IPS-20b (cell line): ENCODE data around the gene TBC1D14.

Experiments
- H3K27ac ChIP-seq: one replicate; pipeline ENCODE4 v1.5.1; 2013; ENCODE audit warnings: low read length
- H3K27me3 ChIP-seq: 2 replicates; pipeline ENCODE4 v1.6.1; 2013; ENCODE audit warnings: mild to moderate bottlenecking, low read length, inconsistent platforms; ENCODE audit not compliant: insufficient read depth
- H3K36me3 ChIP-seq: 2 replicates; pipeline ENCODE4 v1.6.1; 2013; ENCODE audit warnings: low read depth, mild to moderate bottlenecking, inconsistent platforms, low read length, moderate library complexity; ENCODE audit not compliant: insufficient read depth
- H3K4me1 ChIP-seq: 2 replicates; pipeline ENCODE4 v1.6.1; 2013; ENCODE audit warnings: mild to moderate bottlenecking, control low read depth, inconsistent platforms, low read length, moderate library complexity; ENCODE audit not compliant: insufficient read depth
- H3K4me3 ChIP-seq: 2 replicates; pipeline ENCODE4 v1.5.1; 2013; ENCODE audit warnings: mild to moderate bottlenecking, low read length, inconsistent platforms
- H3K9ac ChIP-seq: 2 replicates; pipeline ENCODE4 v1.6.1; 2013; ENCODE audit warnings: low read depth, mild to moderate bottlenecking, inconsistent platforms, low read length, moderate library complexity
- H3K9me3 ChIP-seq: 2 replicates; pipeline ENCODE4 v1.6.1; 2013; ENCODE audit warnings: mild to moderate bottlenecking, low read depth, low read length, inconsistent platforms; ENCODE audit not compliant: insufficient read depth

TBC1D14 gene, protein sequence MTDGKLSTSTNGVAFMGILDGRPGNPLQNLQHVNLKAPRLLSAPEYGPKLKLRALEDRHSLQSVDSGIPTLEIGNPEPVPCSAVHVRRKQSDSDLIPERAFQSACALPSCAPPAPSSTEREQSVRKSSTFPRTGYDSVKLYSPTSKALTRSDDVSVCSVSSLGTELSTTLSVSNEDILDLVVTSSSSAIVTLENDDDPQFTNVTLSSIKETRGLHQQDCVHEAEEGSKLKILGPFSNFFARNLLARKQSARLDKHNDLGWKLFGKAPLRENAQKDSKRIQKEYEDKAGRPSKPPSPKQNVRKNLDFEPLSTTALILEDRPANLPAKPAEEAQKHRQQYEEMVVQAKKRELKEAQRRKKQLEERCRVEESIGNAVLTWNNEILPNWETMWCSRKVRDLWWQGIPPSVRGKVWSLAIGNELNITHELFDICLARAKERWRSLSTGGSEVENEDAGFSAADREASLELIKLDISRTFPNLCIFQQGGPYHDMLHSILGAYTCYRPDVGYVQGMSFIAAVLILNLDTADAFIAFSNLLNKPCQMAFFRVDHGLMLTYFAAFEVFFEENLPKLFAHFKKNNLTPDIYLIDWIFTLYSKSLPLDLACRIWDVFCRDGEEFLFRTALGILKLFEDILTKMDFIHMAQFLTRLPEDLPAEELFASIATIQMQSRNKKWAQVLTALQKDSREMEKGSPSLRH

GRCh38 chr4:6909113-6909969 lies at the start of gene TBC1D14:
Gene TBC1D14, plus strand, starts transcription at chr4:6909826. Its CDS starts 13,564 bp downstream, at chr4:6923390.
- Histone ChIP-seq H3K27ac (peak within 1 kb of the TSS; percentile 57), H3K9me3 (no peaks in the 10 kb centered on the region), H3K27me3 (peaks cover 38% of the 10 kb centered on the region), H3K36me3 (no peaks in the 10 kb centered on the region), H3K4me3 (peak within 1 kb of the TSS; percentile 73), H3K4me1 (peaks cover 12% of the 10 kb centered on the region; the same call in 1 of the 2 replicates), H3K9ac (peak within 1 kb of the TSS; percentile 85)

- no peaks in the 10 kb centered on the region for H3K4me1 ChIP-seq
- peaks cover 60% of the 10 kb centered on the region for H3K36me3 ChIP-seq
- no peak overlapping the region for H3K9ac ChIP-seq
- H3K4me3 ChIP-seq: no peak overlapping the region
- no peak overlapping the region for H3K27ac ChIP-seq
- H3K9me3 ChIP-seq: no peaks in the 10 kb centered on the region
- H3K27me3 ChIP-seq: no peaks in the 10 kb centered on the region
Observed at GRCh38 chr4:6868386-6868785, 41.2 kb upstream of the TBC1D14 start.

DNA sequence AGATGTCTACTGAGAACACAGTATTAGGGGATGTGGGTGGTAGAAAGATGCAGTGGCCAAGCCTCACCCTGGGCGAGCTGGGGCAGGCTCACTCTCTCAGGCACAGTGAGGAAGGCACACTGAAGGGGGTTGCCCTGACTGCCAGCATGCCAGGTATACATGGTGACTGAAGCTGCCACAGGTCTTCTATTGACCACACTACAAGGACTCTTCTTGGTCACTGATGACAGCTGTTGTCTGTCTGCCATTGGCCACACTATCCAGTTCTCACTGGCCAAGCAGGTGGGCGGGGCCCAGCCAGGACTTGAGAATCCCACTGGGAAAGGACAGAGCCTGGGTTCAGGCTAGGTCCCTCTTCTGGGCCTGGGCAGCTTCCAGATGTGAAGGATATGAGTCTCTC lies 39.7 kb upstream of the TBC1D14 start:
- Histone ChIP-seq H3K27ac (no peak overlapping the region), H3K9ac (no peak overlapping the region), H3K36me3 (peaks cover 62% of the 10 kb centered on the region), H3K9me3 (no peaks in the 10 kb centered on the region), H3K4me1 (no peaks in the 10 kb centered on the region), H3K27me3 (no peaks in the 10 kb centered on the region), H3K4me3 (no peak overlapping the region)

GRCh38 chr4:6873291-6873690 lies 36.3 kb upstream of the TBC1D14 start:
- Histone ChIP-seq H3K27ac (no peak overlapping the region), H3K36me3 (peaks cover 64% of the 10 kb centered on the region)

GRCh38 chr4:6873792-6874461 lies 35.7 kb upstream of the TBC1D14 start:
- Histone ChIP-seq H3K4me1 (no peaks in the 10 kb centered on the region), H3K36me3 (peaks cover 70% of the 10 kb centered on the region), H3K4me3 (no peak overlapping the region), H3K9ac (no peak overlapping the region), H3K27ac (no peak overlapping the region), H3K9me3 (no peaks in the 10 kb centered on the region), H3K27me3 (no peaks in the 10 kb centered on the region)

More at GRCh38 chr4:6873291-6873690, 36.3 kb upstream of the TBC1D14 start:
- no peak overlapping the region for H3K9ac ChIP-seq
- H3K9me3 ChIP-seq: no peaks in the 10 kb centered on the region
- H3K27me3 ChIP-seq: no peaks in the 10 kb centered on the region
- no peak overlapping the region for H3K4me3 ChIP-seq
- no peaks in the 10 kb centered on the region for H3K4me1 ChIP-seq

- no peak overlapping the region for H3K9ac ChIP-seq
- H3K36me3 ChIP-seq: peaks cover 78% of the 10 kb centered on the region
- H3K4me1 ChIP-seq: no peaks in the 10 kb centered on the region
- no peaks in the 10 kb centered on the region for H3K27me3 ChIP-seq
- no peaks in the 10 kb centered on the region for H3K9me3 ChIP-seq
- H3K4me3 ChIP-seq: no peak overlapping the region
- H3K27ac ChIP-seq: no peak overlapping the region
Observed at GRCh38 chr4:6874981-6875380, 34.6 kb upstream of the TBC1D14 start.

DNA sequence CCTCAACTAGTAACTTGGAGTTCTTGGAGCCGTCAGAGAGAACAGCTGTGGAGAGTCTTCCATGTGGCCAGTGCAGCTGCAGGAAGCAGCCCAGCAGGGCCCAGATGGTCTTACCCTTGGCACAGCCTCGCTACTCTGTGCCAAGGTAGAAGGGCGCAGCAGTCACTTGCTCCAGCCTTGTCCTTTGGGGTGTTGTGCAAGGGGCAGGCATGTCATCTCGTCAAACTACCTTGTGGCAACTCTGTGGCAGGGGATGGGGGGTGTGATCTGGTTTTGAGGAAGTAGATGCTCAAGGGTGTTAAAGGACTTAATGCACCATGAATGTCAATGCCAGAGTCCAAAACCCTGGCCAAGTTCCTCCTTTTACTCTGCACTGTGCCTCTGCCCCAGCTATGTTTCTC lies 34.2 kb upstream of the TBC1D14 start:
- Histone ChIP-seq H3K9ac (no peak overlapping the region), H3K9me3 (no peaks in the 10 kb centered on the region), H3K4me1 (no peaks in the 10 kb centered on the region), H3K27ac (no peak overlapping the region), H3K4me3 (no peak overlapping the region), H3K27me3 (no peaks in the 10 kb centered on the region), H3K36me3 (peaks cover 81% of the 10 kb centered on the region)

- Histone ChIP-seq H3K9me3 (no peaks in the 10 kb centered on the region), H3K27ac (no peak overlapping the region), H3K36me3 (peaks cover 89% of the 10 kb centered on the region), H3K27me3 (no peaks in the 10 kb centered on the region), H3K4me1 (no peaks in the 10 kb centered on the region), H3K4me3 (no peak overlapping the region), H3K9ac (no peak overlapping the region)
Observed at GRCh38 chr4:6876440-6876839, 33.2 kb upstream of the TBC1D14 start.

GRCh38 chr4:6877067-6877466 lies 32.6 kb upstream of the TBC1D14 start:
- H3K27ac ChIP-seq: no peak overlapping the region
- no peaks in the 10 kb centered on the region for H3K4me1 ChIP-seq
- H3K9me3 ChIP-seq: no peaks in the 10 kb centered on the region
- peaks cover 89% of the 10 kb centered on the region for H3K36me3 ChIP-seq
- no peak overlapping the region for H3K9ac ChIP-seq
- no peaks in the 10 kb centered on the region for H3K27me3 ChIP-seq
- no peak overlapping the region for H3K4me3 ChIP-seq

DNA sequence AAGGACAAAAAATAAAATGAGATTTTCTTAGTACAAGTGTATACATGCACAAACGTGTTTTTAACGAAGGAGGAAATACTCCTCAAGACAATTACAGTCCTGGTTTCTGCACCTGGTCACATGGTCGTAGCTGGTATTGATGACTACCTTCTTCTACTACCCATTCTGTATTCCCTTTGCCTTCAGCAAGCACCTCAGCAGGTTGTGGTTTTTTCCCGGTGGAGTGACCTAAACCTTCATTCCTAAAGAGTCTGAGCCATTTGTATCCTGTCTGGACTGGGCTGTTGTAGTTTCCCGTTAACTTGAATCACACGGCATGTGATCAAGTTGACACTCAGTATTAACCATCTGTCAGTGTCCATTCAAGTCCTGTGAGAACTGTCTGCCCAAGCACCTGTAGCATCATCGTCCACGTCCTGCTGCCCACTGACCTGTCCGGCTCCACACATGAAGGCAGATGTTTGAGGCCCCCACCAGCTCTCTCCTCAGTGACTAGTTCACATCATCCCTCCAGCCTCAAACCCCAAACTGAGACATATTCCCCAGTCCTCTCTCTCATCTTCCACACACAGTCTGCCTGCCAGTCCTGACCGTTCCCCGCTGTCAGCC lies 31.1 kb upstream of the TBC1D14 start:
- no peak overlapping the region for H3K9ac ChIP-seq
- H3K36me3 ChIP-seq: peaks cover 88% of the 10 kb centered on the region
- no peaks in the 10 kb centered on the region for H3K27me3 ChIP-seq

DNA sequence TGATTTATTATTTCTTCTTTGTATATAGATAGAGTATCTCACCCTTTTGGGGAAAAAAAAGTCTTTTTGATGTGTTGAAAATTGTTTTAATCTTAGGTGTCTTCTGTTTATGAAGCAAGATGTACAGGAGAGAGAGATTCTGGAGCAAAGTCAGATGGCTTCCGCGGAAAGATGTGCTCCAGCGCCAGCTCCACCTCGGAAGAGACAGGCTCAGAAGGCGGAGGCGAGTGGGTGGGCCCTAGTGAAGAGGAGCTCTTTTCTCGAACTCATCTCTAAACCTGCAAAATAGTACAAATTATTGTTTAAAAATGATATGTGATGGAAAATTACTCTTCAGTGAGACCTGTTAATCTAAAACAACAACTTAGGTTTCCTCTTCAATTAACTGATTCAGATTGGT lies 28.9 kb upstream of the TBC1D14 start:
- no peaks in the 10 kb centered on the region for H3K9me3 ChIP-seq
- no peak overlapping the region for H3K4me3 ChIP-seq
- H3K27ac ChIP-seq: no peak overlapping the region
- no peaks in the 10 kb centered on the region for H3K4me1 ChIP-seq
- peaks cover 68% of the 10 kb centered on the region for H3K36me3 ChIP-seq
- no peaks in the 10 kb centered on the region for H3K27me3 ChIP-seq
- no peak overlapping the region for H3K9ac ChIP-seq

More for the DNA sequence above, 31.1 kb upstream of the TBC1D14 start:
- no peaks in the 10 kb centered on the region for H3K9me3 ChIP-seq
- H3K4me1 ChIP-seq: no peaks in the 10 kb centered on the region
- H3K27ac ChIP-seq: no peak overlapping the region
- no peak overlapping the region for H3K4me3 ChIP-seq
